Activated CD4-positive, alpha-beta T cell treated with anti-CD3 and anti-CD28 coated beads, Interleukin-2, Interleukin-6, amounts not matched to agents 100 ng/mL and 50 ng/mL, durations not matched to agents 16 hours and 8 hours (primary cell): ENCODE data around the gene MED12L.
A peak's percentile ranks its signal among the peaks of the same experiment; 100 is the strongest.
"Not testable (repeated sequence)": the region's sequence is repeated elsewhere in the genome, so short reads cannot be mapped to it uniquely, and the experiment has no call there.

ENCODE experiments used
- DNase-seq: peaks from one replicate; pipeline ENCODE4 v3.0.0-alpha.2; 2020

Gene MED12L

DNA sequence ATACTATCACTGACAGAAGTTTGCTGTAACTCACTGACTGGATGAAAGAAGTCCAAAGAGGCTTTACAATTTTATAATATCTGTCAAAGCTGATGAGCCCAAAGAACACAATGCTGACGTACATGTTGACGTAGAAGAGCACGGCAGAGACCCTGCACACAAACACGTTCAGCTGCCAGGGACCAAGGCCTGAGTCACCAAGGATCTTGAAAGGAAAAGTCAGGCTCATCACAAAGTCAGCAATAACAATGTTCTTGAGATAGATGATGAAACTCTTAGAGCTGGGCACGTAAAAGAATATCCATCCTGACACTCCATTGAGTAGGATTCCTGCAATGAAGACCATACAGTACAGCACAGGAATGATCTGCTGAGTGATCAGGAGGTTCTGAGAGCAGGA is 128.4 kb downstream of the MED12L start:
- no peak for DNase-seq

GRCh38 chr3:151214459-151214858 is 129.0 kb downstream of the MED12L start:
- DNase-seq: no peak

- no peak for DNase-seq
These were observed 131.5 kb downstream of the MED12L start for GRCh38 chr3:151216641-151217607.

DNA sequence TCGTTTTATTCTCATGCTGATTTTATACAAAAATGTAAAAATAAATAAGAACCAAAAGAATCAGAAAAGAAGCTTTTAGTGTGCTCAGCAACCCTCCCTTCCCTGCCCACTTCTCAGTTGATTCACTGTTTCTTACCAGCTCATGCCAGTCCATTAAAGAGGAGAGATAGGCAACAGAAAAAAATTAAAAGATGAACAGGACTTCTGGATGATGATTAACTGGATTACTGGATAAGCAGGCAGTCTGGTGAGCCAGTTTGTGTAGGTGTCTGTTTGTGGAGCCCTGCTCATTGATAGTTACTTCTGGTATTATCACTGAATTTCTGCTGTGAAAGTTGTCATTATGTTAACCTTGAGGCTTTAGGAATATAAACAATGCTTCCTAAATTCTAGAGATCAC is 132.7 kb downstream of the MED12L start:
- no peak for DNase-seq

DNA sequence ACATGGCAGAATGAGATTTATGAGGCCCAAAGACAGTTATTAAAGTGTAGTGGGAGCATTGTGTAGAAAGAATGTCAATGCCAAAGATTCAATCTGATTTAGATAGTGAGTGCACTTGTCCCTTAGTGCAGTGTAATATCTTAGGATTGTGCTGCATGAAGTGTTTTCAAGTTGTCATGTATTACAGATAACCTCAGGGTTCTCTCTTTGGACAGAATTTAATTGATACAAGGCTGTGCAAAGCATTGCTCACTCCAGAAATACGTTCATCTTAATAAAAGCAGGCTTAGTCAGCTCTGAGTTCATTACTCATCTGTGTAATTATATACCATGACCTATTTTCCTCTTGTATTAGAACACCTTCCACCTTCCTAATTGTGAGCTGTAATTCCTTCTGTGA is 133.6 kb downstream of the MED12L start:
- DNase-seq: no peak

- DNase-seq: no peak
These were observed 138.9 kb downstream of the MED12L start for GRCh38 chr3:151224268-151224866.

DNA sequence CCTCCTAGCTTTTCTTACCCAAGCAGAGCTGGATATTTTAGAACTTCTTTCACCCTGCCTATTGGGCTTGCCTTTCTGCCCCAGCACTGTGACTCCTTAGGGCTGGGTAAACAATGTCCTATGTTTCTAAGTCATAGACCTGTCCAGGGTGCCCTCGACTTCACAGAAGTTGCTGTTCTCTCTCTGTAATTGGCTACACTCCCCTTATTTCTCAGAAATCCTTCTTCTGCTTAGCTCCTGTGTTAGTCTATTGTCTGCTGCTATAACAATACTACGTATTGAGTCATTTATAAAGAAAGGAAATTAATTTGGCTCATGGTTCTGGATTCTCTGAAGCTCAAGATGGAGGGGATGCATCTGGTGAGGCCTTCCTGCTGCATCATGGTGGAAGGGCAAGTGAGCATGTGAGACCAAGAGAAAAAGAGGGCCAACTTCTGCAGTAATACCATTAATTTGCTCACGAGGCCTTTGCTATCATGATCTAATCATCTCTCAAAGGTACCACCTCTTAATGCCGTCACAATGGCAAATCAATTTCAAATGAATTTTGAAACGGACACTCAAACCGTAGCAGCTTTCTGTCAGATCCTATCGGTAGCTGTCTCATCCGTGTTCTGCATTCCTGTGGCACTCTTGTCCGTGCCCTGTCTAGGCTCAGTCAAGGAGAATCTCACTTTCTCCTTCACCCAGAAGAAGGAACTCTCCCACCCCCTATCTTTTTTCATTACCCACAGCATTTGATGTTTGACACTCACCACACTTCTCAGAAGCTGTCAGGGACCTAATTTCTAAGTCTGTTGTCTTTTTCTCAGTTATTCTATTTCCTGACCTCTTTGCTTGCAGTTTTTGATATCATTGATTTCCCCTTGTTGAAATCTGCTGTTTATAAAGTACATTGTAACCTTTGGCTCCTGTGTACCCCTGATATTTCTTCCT is 139.8 kb downstream of the MED12L start:
- no peak for DNase-seq

DNA sequence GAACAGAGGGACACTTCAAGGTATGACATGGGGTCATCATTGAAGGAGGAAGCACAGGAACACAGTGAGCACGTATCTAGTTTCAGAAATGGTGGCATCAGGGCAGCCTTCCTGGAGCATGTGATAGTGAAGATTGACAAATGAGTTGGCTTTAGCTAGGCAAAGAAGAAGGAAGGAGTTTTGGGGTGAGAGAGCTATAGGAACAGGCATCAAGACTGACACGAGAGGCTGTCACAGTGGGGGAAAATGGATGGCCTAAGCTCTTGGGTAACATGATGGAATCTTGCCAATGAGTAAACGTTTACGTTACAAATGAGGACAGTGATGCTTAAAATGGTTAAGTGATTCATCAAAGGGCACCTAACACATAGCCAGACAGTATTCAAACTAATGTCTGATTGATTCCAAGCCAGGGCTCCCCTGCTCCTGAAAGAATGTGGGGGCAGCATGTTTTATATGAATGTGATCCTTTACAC is 140.7 kb downstream of the MED12L start:
- DNase-seq: no peak

DNA sequence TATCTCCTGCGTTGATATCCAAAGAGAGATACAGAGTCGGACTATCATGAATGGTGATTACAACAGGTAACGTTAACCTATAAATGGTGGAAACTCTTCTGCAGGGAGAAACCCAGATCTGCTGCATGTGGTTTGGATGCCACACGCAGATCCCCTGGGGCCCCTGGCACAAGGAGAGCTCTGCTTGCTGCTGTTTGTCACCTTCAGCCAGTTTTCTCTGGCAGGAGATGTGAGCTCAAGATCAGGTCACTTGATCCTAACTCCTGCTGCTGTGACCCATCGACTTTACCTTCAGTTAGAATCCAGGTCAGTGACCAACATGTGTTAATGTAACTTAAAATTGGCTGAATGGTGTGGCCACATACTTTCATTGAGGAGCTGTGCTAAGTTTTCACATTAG is 141.4 kb downstream of the MED12L start:
- no peak for DNase-seq

GRCh38 chr3:151227266-151227806 is 141.9 kb downstream of the MED12L start:
- no peak for DNase-seq

DNA sequence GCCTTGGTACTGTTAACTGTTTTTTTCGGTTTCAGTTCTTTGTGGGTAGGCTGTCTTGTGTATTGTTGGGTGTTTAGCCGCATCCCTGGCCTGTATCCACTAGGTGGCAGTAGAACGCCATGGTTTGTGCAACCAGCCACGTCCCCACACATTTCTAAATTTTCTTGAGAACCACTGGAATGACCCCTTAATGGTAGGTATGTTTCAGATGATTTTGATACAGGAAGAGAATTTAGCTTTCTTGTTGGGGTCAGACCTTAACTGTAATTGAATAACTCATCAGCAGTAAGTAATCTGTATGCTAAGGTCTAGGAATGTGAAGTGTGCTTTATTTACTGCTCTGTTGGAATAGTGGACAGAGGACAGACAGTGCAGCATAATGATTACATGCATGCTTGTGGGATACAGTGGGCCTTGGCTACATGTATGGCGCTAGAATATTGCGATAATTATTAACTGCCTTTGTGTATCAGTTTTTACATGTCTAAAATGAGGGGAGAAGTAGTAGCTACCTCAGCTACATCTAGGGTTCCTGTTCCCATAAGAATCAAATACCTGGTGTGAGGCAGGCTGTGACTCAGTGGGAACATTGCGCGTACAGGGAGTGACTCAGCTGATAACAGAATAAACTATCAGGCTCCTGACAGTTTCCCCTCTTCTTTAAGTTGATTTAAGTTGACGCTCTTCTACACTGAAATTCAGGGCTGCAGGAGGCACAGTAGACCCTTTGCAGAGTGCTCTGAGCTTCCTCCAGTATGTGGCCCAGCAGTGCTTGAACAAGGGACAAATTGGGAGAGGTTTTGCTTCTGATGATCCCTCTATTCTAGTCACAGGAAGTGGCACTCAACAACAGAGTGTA is 142.6 kb downstream of the MED12L start:
- peak; percentile 92 for DNase-seq

DNA sequence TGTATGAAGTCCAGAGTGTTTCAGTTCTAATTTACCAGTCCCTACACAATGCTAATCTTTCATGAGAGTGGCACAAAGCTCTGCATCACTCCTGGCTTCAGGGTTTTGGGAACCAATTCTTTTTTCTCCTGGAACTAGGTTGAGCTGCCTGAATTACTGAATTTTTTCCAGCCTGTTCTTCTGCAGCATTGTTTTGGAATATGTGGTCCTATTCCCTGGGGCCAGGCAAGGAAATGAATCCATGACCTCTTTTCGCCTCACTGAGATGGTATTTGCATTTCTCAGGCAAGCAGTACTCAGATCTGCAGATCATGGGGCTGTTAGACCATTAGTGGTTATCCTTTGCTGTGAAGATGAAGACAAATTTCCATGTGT is 143.2 kb downstream of the MED12L start:
- no peak for DNase-seq

GRCh38 chr3:151230646-151231045 is 145.2 kb downstream of the MED12L start:
- DNase-seq: peak; percentile 43

DNA sequence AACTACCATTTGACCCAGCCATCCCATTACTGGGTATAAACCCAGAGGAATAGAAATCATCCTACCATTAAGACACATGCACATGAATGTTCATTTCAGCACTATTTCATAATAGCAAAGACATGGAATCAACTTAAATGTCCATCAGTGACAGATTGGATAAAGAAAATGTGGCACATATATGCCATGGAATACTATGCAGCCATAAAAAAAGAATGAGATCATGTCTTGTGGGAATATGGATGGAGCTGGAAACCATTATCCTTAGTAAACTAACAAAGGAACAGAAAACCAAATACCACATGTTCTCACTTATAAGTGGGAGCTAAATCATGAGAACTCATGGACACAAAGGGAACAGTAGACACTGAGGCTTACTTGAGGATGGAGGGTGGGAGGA is 146.9 kb downstream of the MED12L start:
- not testable (repeated sequence) for DNase-seq

DNA sequence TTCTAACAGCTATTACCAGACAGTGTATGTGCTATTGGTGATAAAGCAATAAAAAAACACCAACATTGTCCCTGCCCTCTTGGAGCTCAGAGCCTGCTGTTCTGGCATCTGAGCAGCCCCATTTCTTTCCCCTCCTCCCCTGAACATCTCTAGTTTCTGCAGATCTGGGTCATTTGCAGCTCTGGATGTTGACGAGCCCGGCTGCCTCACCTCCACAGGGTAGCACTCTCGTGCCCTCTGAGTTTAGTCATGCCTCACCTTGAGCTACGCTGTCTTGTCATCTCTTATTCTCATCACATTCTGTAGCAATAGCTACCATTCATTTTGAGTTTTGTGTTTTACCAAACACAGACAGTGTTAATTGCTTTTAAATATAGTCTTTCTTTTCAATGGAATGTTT is 147.5 kb downstream of the MED12L start:
- no peak for DNase-seq

- DNase-seq: no peak
These were observed 149.4 kb downstream of the MED12L start for GRCh38 chr3:151234825-151235224.

DNA sequence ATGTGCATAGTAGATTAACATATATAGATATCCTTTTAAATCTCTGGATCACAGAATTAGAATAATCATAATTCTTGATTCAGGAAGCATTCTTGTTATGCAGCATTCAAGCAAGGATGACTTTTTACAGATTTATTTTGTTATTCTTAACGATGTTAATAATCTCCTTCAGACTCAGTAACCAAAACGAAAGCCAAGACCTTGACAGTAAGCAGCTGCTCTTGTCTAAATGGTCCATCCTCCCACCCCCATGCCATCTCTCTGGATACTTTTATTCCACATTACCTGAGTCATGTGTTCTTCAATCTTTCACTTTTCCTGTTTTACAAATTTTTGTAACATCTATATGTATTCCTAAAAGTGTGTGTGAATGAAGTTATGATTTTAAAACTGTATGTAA is 150.9 kb downstream of the MED12L start:
- no peak for DNase-seq

DNA sequence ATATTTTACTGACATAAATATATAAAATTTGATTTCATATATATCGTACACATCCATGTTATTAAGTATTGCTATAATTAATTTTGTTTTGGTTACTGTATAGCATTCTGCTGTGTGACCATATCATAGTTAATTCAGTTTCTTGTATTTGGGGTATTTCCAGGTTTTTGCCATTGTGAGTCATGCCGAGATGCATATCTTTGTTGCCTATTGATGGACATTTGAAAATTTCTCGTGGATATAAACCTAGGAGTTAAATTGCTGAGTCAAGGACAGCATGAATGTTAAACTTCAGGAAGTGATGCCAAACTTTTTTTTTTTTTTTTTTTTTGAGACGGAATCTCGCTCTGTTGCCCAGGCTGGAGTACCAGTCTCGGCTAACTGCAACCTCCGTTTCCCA is 151.3 kb downstream of the MED12L start:
- no peak for DNase-seq

DNA sequence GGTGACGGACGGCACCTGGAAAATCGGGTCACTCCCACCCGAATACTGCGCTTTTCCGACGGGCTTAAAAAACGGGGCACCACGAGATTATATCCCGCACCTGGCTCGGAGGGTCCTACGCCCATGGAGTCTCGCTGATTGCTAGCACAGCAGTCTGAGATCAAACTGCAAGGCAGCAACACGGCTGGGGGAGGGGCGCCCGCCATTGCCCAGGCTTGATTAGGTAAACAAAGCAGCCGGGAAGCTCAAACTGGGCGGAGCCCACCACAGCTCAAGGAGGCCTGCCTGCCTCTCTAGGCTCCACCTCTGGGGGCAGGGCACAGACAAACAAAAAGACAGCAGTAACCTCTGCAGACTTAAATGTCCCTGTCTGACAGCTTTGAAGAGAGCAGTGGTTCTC is 156.5 kb downstream of the MED12L start:
- not testable (repeated sequence) for DNase-seq

DNA sequence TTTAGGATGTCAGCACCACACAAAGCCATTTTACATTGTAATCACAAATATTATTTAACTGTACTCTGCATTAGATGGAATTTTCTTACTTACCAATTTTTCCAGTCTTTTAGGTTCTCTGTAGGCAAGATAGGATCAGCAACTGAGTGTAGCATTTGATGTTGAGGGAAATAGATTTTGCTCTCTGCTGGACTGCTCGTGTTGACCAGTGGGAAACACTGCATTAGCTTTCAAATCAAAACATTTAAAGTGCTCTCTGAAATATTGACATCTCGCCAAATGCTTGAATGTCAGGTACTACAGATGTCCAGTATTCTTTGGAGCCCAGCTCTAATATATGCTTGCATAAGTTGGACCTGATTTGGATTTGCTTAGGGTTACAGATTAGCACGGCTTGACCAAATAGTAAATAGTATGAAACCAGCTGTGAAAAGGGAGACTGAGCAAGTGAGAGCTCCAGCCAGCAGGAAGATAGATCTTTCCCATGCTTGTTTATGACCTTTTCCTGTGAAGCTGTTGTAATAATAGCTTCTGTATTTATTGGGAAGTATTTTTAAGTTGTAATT is 163.4 kb downstream of the MED12L start:
- DNase-seq: no peak

- no peak for DNase-seq
These were observed 171.3 kb downstream of the MED12L start for GRCh38 chr3:151256749-151257148.

- no peak for DNase-seq
These were observed 174.2 kb downstream of the MED12L start for GRCh38 chr3:151259664-151260063.
